ENCODE data around the gene GPR68. TPM values are rescaled to one million over a fixed set of nuclear protein-coding genes. Genes with fewer than 3 reads are reported as not detected.

Gene GPR68
- total RNA-seq, 3 donors from 2014 or later (not counting 1 experiment from before 2014, with no cell fraction given), result 7.6 to 24.0 (median 15.7) TPM

GRCh38 chr14:91258011-91258618, 13.6 kb upstream of the GPR68 start:
- 83% methylated on average over 16 of the region's 16 CpGs for WGBS (ENCODE audit: insufficient coverage)
- no peaks in the 10 kb centered on the region for H3K9me3 ChIP-seq (ENCODE audit: control insufficient read depth, insufficient read depth, low read length)
- H3K27me3 ChIP-seq (ENCODE audit: control insufficient read depth, insufficient read depth, low read length), result no peaks in the 10 kb centered on the region
- H3K27ac ChIP-seq (ENCODE audit: low read length), result no peak overlapping the region
- H3K4me3 ChIP-seq (ENCODE audit: low read length), result no peak overlapping the region
- no peak for ATAC-seq
- no peaks in the 10 kb centered on the region for H3K27me3 Mint-ChIP-seq (ENCODE audit: low read depth in 2 of 2)
- peaks cover 47% of the 10 kb centered on the region for H3K4me1 ChIP-seq (ENCODE audit: control insufficient read depth, insufficient read depth, low read length)
- H3K4me1 Mint-ChIP-seq, result peaks cover 46 to 74% of the 10 kb centered on the region in 2 donors
- no peaks in the 10 kb centered on the region for H3K9me3 Mint-ChIP-seq
- H3K36me3 ChIP-seq (ENCODE audit: control insufficient read depth, insufficient read depth, low read length), result no peaks in the 10 kb centered on the region
- no peak for TF ChIP-seq CTCF (IDR thresholded peaks at IDR 0.05)
- peak overlapping the region; percentile 18 for H3K4me3 Mint-ChIP-seq
- peak overlapping the region; percentile 40 to 62 for H3K27ac Mint-ChIP-seq
- intact Hi-C loops (cut with micrococcal nuclease), result no loop called here
- no peaks in the 10 kb centered on the region for H3K36me3 Mint-ChIP-seq
- DNase-seq, result no peak

GRCh38 chr14:91257328-91258010, 13.0 kb upstream of the GPR68 start:
- H3K4me3 Mint-ChIP-seq, result peak overlapping the region; percentile 18
- Histone ChIP-seq H3K27ac (ENCODE audit: low read length) (no peak overlapping the region), H3K4me1 (ENCODE audit: control insufficient read depth, insufficient read depth, low read length) (peaks cover 53% of the 10 kb centered on the region), H3K9me3 (ENCODE audit: control insufficient read depth, insufficient read depth, low read length) (no peaks in the 10 kb centered on the region), H3K27me3 (ENCODE audit: control insufficient read depth, insufficient read depth, low read length) (no peaks in the 10 kb centered on the region), H3K4me3 (ENCODE audit: low read length) (no peak overlapping the region), H3K36me3 (ENCODE audit: control insufficient read depth, insufficient read depth, low read length) (no peaks in the 10 kb centered on the region)
- H3K4me1 Mint-ChIP-seq, result peaks cover 46 to 77% of the 10 kb centered on the region in 2 donors
- intact Hi-C loops (cut with micrococcal nuclease), result no loop called here
- no peaks in the 10 kb centered on the region for H3K9me3 Mint-ChIP-seq
- no peak for ATAC-seq
- no peak for TF ChIP-seq CTCF (IDR thresholded peaks at IDR 0.05)
- no peaks in the 10 kb centered on the region for H3K27me3 Mint-ChIP-seq (ENCODE audit: low read depth in 2 of 2)
- H3K36me3 Mint-ChIP-seq, result no peaks in the 10 kb centered on the region
- DNase-seq, result no peak
- H3K27ac Mint-ChIP-seq, result peak overlapping the region; percentile 40 to 62
- WGBS (ENCODE audit: insufficient coverage), result 44% methylated on average over 7 of the region's 8 CpGs

GRCh38 chr14:91256661-91257060, 12.2 kb upstream of the GPR68 start:
- TF ChIP-seq CTCF (IDR thresholded peaks at IDR 0.05), result no peak
- Mint-ChIP-seq H3K27me3 (ENCODE audit: low read depth in 2 of 2) (no peaks in the 10 kb centered on the region), H3K4me1 (peaks cover 49 to 81% of the 10 kb centered on the region in 2 donors), H3K27ac (peak overlapping the region in 1 of 2 donors; percentile 92), H3K4me3 (no peak overlapping the region), H3K9me3 (no peaks in the 10 kb centered on the region), H3K36me3 (no peaks in the 10 kb centered on the region)
- Histone ChIP-seq H3K36me3 (ENCODE audit: control insufficient read depth, insufficient read depth, low read length) (no peaks in the 10 kb centered on the region), H3K9me3 (ENCODE audit: control insufficient read depth, insufficient read depth, low read length) (no peaks in the 10 kb centered on the region), H3K4me3 (ENCODE audit: low read length) (no peak overlapping the region), H3K4me1 (ENCODE audit: control insufficient read depth, insufficient read depth, low read length) (peaks cover 53% of the 10 kb centered on the region), H3K27me3 (ENCODE audit: control insufficient read depth, insufficient read depth, low read length) (no peaks in the 10 kb centered on the region), H3K27ac (ENCODE audit: low read length) (no peak overlapping the region)
- DNase-seq (no peak), ATAC-seq (no peak)
- intact Hi-C loops (cut with micrococcal nuclease), result no loop called here
- WGBS (ENCODE audit: insufficient coverage), result 95% methylated on average over 1 of the region's 1 CpG
